Nephron progenitor cell (in vitro differentiated cells): ENCODE data around the gene PCSK2.

Experiments
- DNase-seq: peaks from one replicate; pipeline ENCODE4 v3.0.0; 2021
- H3K27ac Mint-ChIP-seq: 2 replicates; pipeline ENCODE4 v1.8.0; 2021; ENCODE audit warnings: mild to moderate bottlenecking, moderate library complexity, mixed read lengths
- H3K27me3 Mint-ChIP-seq: 2 replicates; pipeline ENCODE4 v1.8.0; 2021; ENCODE audit warnings: mild to moderate bottlenecking, low read depth, mixed read lengths; ENCODE audit not compliant: poor library complexity
- H3K36me3 Mint-ChIP-seq: 2 replicates; pipeline ENCODE4 v1.8.0; 2021; ENCODE audit warnings: low read depth, mixed read lengths
- H3K4me1 Mint-ChIP-seq: 2 replicates; pipeline ENCODE4 v1.8.0; 2021; ENCODE audit warnings: mixed read lengths
- H3K4me3 Mint-ChIP-seq: 2 replicates; pipeline ENCODE4 v1.8.0; 2021; ENCODE audit warnings: mild to moderate bottlenecking, moderate library complexity, mixed read lengths
- H3K9me3 Mint-ChIP-seq: 2 replicates; pipeline ENCODE4 v1.8.0; 2021; ENCODE audit warnings: mild to moderate bottlenecking, moderate library complexity, mixed read lengths
- TF ChIP-seq, protein P1 (sequence below): fragments of 200-600 bp; sonication (generic); IDR thresholded peaks from 2 replicates; pipeline ENCODE4 v1.5.0; 2021; ENCODE audit warnings: antibody characterized with exemption

PCSK2 gene

DNA sequence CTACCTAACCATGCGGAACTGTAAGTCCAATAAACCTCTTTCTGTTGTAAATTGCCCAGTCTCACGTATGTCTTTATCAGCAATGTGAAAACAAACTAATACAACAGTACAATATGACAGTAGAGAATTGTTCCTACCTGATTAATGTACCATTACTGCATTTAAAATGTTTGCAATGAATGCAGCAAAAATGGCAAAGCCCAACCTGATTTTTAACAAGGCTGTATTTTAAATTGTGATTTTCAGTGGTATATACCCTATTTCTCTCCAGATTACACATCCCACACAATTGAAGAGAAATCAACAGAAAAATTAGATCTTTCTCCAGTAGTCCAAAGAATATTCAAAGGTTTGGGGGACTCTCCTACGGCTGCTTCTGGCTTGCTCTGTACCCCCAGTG is 3.3 kb upstream of the PCSK2 start:
- Mint-ChIP-seq H3K4me3 (no peak overlapping the region), H3K4me1 (peaks cover 30% of the 10 kb centered on the region), H3K9me3 (peaks cover 12% of the 10 kb centered on the region), H3K27ac (no peak overlapping the region), H3K36me3 (no peaks in the 10 kb centered on the region), H3K27me3 (peaks cover 58% of the 10 kb centered on the region)
- TF ChIP-seq, protein P1, sequence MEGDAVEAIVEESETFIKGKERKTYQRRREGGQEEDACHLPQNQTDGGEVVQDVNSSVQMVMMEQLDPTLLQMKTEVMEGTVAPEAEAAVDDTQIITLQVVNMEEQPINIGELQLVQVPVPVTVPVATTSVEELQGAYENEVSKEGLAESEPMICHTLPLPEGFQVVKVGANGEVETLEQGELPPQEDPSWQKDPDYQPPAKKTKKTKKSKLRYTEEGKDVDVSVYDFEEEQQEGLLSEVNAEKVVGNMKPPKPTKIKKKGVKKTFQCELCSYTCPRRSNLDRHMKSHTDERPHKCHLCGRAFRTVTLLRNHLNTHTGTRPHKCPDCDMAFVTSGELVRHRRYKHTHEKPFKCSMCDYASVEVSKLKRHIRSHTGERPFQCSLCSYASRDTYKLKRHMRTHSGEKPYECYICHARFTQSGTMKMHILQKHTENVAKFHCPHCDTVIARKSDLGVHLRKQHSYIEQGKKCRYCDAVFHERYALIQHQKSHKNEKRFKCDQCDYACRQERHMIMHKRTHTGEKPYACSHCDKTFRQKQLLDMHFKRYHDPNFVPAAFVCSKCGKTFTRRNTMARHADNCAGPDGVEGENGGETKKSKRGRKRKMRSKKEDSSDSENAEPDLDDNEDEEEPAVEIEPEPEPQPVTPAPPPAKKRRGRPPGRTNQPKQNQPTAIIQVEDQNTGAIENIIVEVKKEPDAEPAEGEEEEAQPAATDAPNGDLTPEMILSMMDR, result no peak
- DNase-seq, result no peak

DNA sequence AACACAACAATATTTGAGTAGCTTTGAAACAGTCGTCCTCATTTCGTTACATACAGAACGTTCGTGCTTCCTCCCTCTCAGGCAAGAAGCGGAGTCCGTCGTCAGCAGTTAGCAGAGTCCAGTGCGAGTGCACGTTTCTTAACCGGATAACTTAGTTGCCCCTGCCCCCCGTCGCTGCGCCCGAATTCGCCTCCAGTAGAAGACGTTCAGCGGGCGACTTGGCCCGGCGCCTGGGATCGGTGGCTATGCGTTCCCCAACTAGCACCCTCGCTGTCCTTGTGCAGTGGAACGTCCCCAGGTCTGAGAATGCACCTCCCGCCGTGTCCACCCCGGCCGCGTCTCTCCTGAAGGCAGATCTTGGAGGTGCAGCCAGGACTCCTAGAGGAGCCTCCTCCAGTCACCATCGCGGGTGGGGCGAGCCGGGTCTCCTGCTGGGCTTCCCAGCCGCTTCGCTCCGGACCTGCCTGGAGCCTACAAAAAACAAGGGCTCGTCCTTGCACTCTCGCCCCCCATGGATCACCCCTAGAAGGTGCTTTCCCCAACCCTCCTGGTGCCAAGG is 910 bp upstream of the PCSK2 start:
- Mint-ChIP-seq H3K27me3 (peaks cover 75% of the 10 kb centered on the region), H3K9me3 (peaks cover 12% of the 10 kb centered on the region), H3K36me3 (no peaks in the 10 kb centered on the region), H3K4me1 (peaks cover 40% of the 10 kb centered on the region), H3K27ac (no peak overlapping the region), H3K4me3 (peak overlapping the region; percentile 84)
- TF ChIP-seq, protein P1, result no peak
- DNase-seq, result peak; percentile 45

GRCh38 chr20:17227219-17227575 is 357 bp downstream of the PCSK2 start:
- peaks cover 40% of the 10 kb centered on the region for H3K4me1 Mint-ChIP-seq
- no peak overlapping the region for H3K27ac Mint-ChIP-seq
- TF ChIP-seq, protein P1, result no peak
- H3K27me3 Mint-ChIP-seq, result peaks cover 82% of the 10 kb centered on the region
- no peak for DNase-seq
- H3K4me3 Mint-ChIP-seq, result peak overlapping the region; percentile 74
- H3K36me3 Mint-ChIP-seq, result no peaks in the 10 kb centered on the region
- H3K9me3 Mint-ChIP-seq, result peaks cover 12% of the 10 kb centered on the region

GRCh38 chr20:17227669-17228623 is 1.1 kb downstream of the PCSK2 start:
- Mint-ChIP-seq H3K4me3 (peak overlapping the region; percentile 74), H3K27ac (no peak overlapping the region), H3K9me3 (peaks cover 12% of the 10 kb centered on the region), H3K4me1 (peaks cover 40% of the 10 kb centered on the region), H3K36me3 (no peaks in the 10 kb centered on the region), H3K27me3 (peaks cover 74% of the 10 kb centered on the region)
- peak; percentile 66 for DNase-seq
- TF ChIP-seq, protein P1, result no peak

DNA sequence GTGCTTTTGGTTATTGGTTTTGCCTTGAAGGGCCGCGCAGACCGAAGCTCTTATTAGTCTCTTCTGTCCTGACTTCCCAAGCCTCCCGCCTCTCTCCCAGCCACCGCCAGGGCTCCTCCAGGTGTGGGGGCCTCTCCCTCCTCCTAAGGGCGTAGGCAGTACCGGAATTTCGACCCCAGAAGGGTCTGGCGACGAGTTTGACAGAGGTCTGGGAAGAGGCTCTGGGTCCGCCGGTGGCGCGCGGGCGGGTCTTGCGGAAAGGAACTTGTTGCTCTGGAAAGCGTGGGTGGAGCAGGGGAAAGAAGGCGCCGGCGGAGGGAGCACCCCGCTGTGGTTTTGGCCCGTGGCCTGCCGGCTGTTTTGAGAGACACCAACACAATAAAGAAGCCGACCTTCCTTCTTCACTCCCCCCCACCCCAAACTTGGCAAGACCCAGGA is 1.8 kb downstream of the PCSK2 start:
- H3K27ac Mint-ChIP-seq, result no peak overlapping the region
- H3K27me3 Mint-ChIP-seq, result peaks cover 76% of the 10 kb centered on the region
- peaks cover 40% of the 10 kb centered on the region for H3K4me1 Mint-ChIP-seq
- peaks cover 5% of the 10 kb centered on the region for H3K9me3 Mint-ChIP-seq
- DNase-seq, result peak; percentile 42
- TF ChIP-seq, protein P1, result no peak
- H3K4me3 Mint-ChIP-seq, result peak overlapping the region; percentile 74
- no peaks in the 10 kb centered on the region for H3K36me3 Mint-ChIP-seq
